ENCODE data around the gene DENND4A. TPM values are rescaled to one million over a fixed set of nuclear protein-coding genes. Genes with fewer than 3 reads are reported as not detected.

The DENND4A gene
- total RNA-seq, 1 donor from 2014 or later, result 9.1 TPM

GRCh38 chr15:65795663-65796216, 3.6 kb upstream of the DENND4A start:
- no peaks in the 10 kb centered on the region for H3K9me3 Mint-ChIP-seq
- TF ChIP-seq CTCF (conservative IDR thresholded peaks at IDR 0.05), result no peak
- DNase-seq (ENCODE audit: low read depth, low spot score), result no peak
- H3K27me3 Mint-ChIP-seq (ENCODE audit: low read depth), result no peaks in the 10 kb centered on the region
- H3K27ac Mint-ChIP-seq (ENCODE audit: unreplicated experiment), result no peak overlapping the region
- peaks cover 30% of the 10 kb centered on the region for H3K4me1 Mint-ChIP-seq
- no peak overlapping the region for H3K4me3 Mint-ChIP-seq
- no peaks in the 10 kb centered on the region for H3K36me3 Mint-ChIP-seq (ENCODE audit: low read depth)

- Mint-ChIP-seq H3K36me3 (ENCODE audit: low read depth) (no peaks in the 10 kb centered on the region), H3K4me3 (peak overlapping the region; percentile 74), H3K9me3 (no peaks in the 10 kb centered on the region), H3K27me3 (ENCODE audit: low read depth) (no peaks in the 10 kb centered on the region), H3K27ac (ENCODE audit: unreplicated experiment) (no peak overlapping the region), H3K4me1 (peaks cover 33% of the 10 kb centered on the region)
- no peak for TF ChIP-seq CTCF (conservative IDR thresholded peaks at IDR 0.05)
- no peak for DNase-seq (ENCODE audit: low read depth, low spot score)
Observed at GRCh38 chr15:65793818-65794104, 1.7 kb upstream of the DENND4A start.

- H3K27ac Mint-ChIP-seq (ENCODE audit: unreplicated experiment), result peak overlapping the region; percentile 98
- H3K4me1 Mint-ChIP-seq, result peaks cover 33% of the 10 kb centered on the region
- TF ChIP-seq CTCF (conservative IDR thresholded peaks at IDR 0.05), result no peak
- H3K9me3 Mint-ChIP-seq, result no peaks in the 10 kb centered on the region
- H3K4me3 Mint-ChIP-seq, result peak overlapping the region; percentile 97
- no peaks in the 10 kb centered on the region for H3K36me3 Mint-ChIP-seq (ENCODE audit: low read depth)
- no peaks in the 10 kb centered on the region for H3K27me3 Mint-ChIP-seq (ENCODE audit: low read depth)
- no peak for DNase-seq (ENCODE audit: low read depth, low spot score)
Observed at GRCh38 chr15:65792988-65793817, 1.1 kb upstream of the DENND4A start.

GRCh38 chr15:65791335-65792137, 557 bp downstream of the DENND4A start:
- peaks cover 27% of the 10 kb centered on the region for H3K4me1 Mint-ChIP-seq
- peak overlapping the region; percentile 97 for H3K4me3 Mint-ChIP-seq
- peak overlapping the region; percentile 73 for H3K27ac Mint-ChIP-seq (ENCODE audit: unreplicated experiment)
- H3K36me3 Mint-ChIP-seq (ENCODE audit: low read depth), result no peaks in the 10 kb centered on the region
- no peaks in the 10 kb centered on the region for H3K9me3 Mint-ChIP-seq
- peak; percentile 13 for TF ChIP-seq CTCF (conservative IDR thresholded peaks at IDR 0.05)
- no peak for DNase-seq (ENCODE audit: low read depth, low spot score)
- no peaks in the 10 kb centered on the region for H3K27me3 Mint-ChIP-seq (ENCODE audit: low read depth)

GRCh38 chr15:65790694-65791334, 1.3 kb downstream of the DENND4A start:
- Mint-ChIP-seq H3K36me3 (ENCODE audit: low read depth) (no peaks in the 10 kb centered on the region), H3K4me3 (peak overlapping the region; percentile 85), H3K9me3 (no peaks in the 10 kb centered on the region), H3K27me3 (ENCODE audit: low read depth) (no peaks in the 10 kb centered on the region), H3K4me1 (peaks cover 20% of the 10 kb centered on the region), H3K27ac (ENCODE audit: unreplicated experiment) (no peak overlapping the region)
- TF ChIP-seq CTCF (conservative IDR thresholded peaks at IDR 0.05), result peak; percentile 23
- no peak for DNase-seq (ENCODE audit: low read depth, low spot score)

Measured in neural crest cell (in vitro differentiated cells).